PC-9 (cell line): ENCODE measurements around the gene B4GALNT3. TPM values are rescaled to one million over a fixed set of nuclear protein-coding genes. Genes with fewer than 3 reads are reported as not detected.
"Not testable (repeated sequence)": the region's sequence is repeated elsewhere in the genome, so short reads cannot be mapped to it uniquely, and the experiment has no call there.

Experiments
- BruUV-seq: library from RNA; stranded (reverse); fragments of 400-500 nt; replicated peaks from 2 replicates; lab custom pipeline; 2021; lab: Mats Ljungman, UMichigan
- CTCF ChIA-PET: fragments of 300-600 bp; sonication (Branson Sonifier 250); formaldehyde crosslinking; loops from one replicate; lab custom pipeline; 2022; ENCODE audit warnings: antibody characterized with exemption; lab: Charles Lee
- POLR2A ChIA-PET: fragments of 300-600 bp; sonication (Branson Sonifier 250); formaldehyde crosslinking; loops from one replicate; lab custom pipeline; 2022; ENCODE audit warnings: antibody characterized with exemption; ENCODE audit not compliant: unreplicated experiment; lab: Charles Lee
- DNase-seq, 2 experiments: peaks; one replicate each; pipeline versions ENCODE4 v3.0.0 to v3.0.0-alpha.2; 2015 to 2022; ENCODE audit warnings: mixed read lengths in 1 of 2
- H2AFZ ChIP-seq: fragments of 200-600 bp; sonication (generic); 2 replicates; pipeline ENCODE4 v1.8.1; 2017; ENCODE audit warnings: antibody characterized with exemption
- H3F3A ChIP-seq: fragments of 200-600 bp; sonication (generic); 2 replicates; pipeline ENCODE4 v1.8.1; 2017; ENCODE audit warnings: antibody characterized with exemption, mild to moderate bottlenecking, low read depth; ENCODE audit not compliant: insufficient read depth
- H3K27ac ChIP-seq: fragments of 200-600 bp; sonication (generic); 2 replicates; pipeline ENCODE4 v1.6.1; 2016; ENCODE audit warnings: mixed run types
- H3K27me3 ChIP-seq: fragments of 200-600 bp; sonication (generic); 2 replicates; pipeline ENCODE4 v1.6.1; 2016; ENCODE audit warnings: low read depth, mixed run types; ENCODE audit not compliant: insufficient read depth
- H3K36me3 ChIP-seq: fragments of 200-600 bp; sonication (generic); 2 replicates; pipeline ENCODE4 v1.6.1; 2016; ENCODE audit warnings: low read depth, mixed run types
- H3K4me1 ChIP-seq: fragments of 200-600 bp; sonication (generic); replicated peaks from 2 replicates; pipeline ENCODE4 v1.6.1; 2016; ENCODE audit warnings: mixed run types; ENCODE audit not compliant: insufficient read depth
- H3K4me2 ChIP-seq: fragments of 200-600 bp; sonication (generic); 2 replicates; pipeline ENCODE4 v1.6.1; 2017; ENCODE audit warnings: mixed run types
- H3K4me3 ChIP-seq: fragments of 200-600 bp; sonication (generic); 2 replicates; pipeline ENCODE4 v1.6.1; 2016; ENCODE audit warnings: mixed run types
- H3K79me2 ChIP-seq: fragments of 200-600 bp; sonication (generic); 2 replicates; pipeline ENCODE4 v1.6.1; 2017; ENCODE audit warnings: low read depth, mixed run types
- H3K9me2 ChIP-seq: fragments of 200-600 bp; sonication (generic); 2 replicates; pipeline ENCODE4 v1.8.1; 2017; ENCODE audit warnings: mild to moderate bottlenecking; ENCODE audit not compliant: insufficient read depth
- H3K9me3 ChIP-seq: fragments of 200-600 bp; sonication (generic); 2 replicates; pipeline ENCODE4 v1.8.1; 2016; ENCODE audit warnings: low read depth; ENCODE audit not compliant: insufficient read depth
- H4K20me1 ChIP-seq: fragments of 200-600 bp; sonication (generic); 2 replicates; pipeline ENCODE4 v1.8.1; 2017; ENCODE audit not compliant: insufficient read depth
- CTCF ChIP-seq: fragments of 200-600 bp; sonication (generic); conservative IDR thresholded peaks from 2 replicates; pipeline ENCODE4 v1.6.1; 2017; ENCODE audit warnings: mixed run types, antibody characterized with exemption, mild to moderate bottlenecking, moderate library complexity
- EZH2 ChIP-seq: fragments of 200-600 bp; sonication (generic); IDR thresholded peaks from 2 replicates; pipeline ENCODE4 v1.8.0; 2017; ENCODE audit warnings: antibody characterized with exemption, low read depth
- intact Hi-C: fragments of 100-400 bp; cut with micrococcal nuclease; formaldehyde crosslinking; loops from one replicate; pipeline ENCODE4 v1.10.0; 2022; ENCODE audit not compliant: unreplicated experiment
- total RNA-seq: library from RNA; stranded (reverse); gene quantifications from 2 replicates; pipeline ENCODE4 v1.2.3, GENCODE V29; 2021

The B4GALNT3 gene
- total RNA-seq, 1 experiment from 2014 or later, result 8.0 TPM

- Histone ChIP-seq H3K4me3 (no peak overlapping the region), H3F3A (peaks cover 27% of the 10 kb centered on the region), H4K20me1 (no peaks in the 10 kb centered on the region), H3K27me3 (no peaks in the 10 kb centered on the region), H2AFZ (no peak overlapping the region), H3K4me2 (no peak overlapping the region), H3K9me3 (no peaks in the 10 kb centered on the region), H3K4me1 (peaks cover 27% of the 10 kb centered on the region), H3K9me2 (no peaks in the 10 kb centered on the region), H3K27ac (no peak overlapping the region), H3K36me3 (no peaks in the 10 kb centered on the region), H3K79me2 (no peaks in the 10 kb centered on the region)
- BruUV-seq, result no TSS peak
- TF ChIP-seq CTCF (no peak), EZH2 (no peak)
- ChIA-PET CTCF (interaction anchor here (1.1 to 1.5 kb wide), 3 partner anchors 133 to 518 kb away, joined by 4 to 12 read pairs (median 5); no protein-coding TSS in a partner anchor), POLR2A (no interaction called here)
- DNase-seq, result no peak
- intact Hi-C loops, result no loop called here
These were observed 115.4 kb downstream of the B4GALNT3 start for GRCh38 chr12:575129-575502.

GRCh38 chr12:575948-576614 is 116.3 kb downstream of the B4GALNT3 start:
- no peaks in the 10 kb centered on the region for H4K20me1 ChIP-seq
- H3K4me1 ChIP-seq, result peaks cover 22% of the 10 kb centered on the region
- no peaks in the 10 kb centered on the region for H3K36me3 ChIP-seq
- TF ChIP-seq EZH2, result no peak
- TF ChIP-seq CTCF, result peak; percentile 99
- H3K4me3 ChIP-seq, result peak overlapping the region; percentile 33; the same call in 1 of the 2 replicates
- intact Hi-C loops, result loop anchor here (1.0 kb wide), 3 partner anchors 175 to 1007 kb away; no protein-coding TSS in a partner anchor
- peaks cover 21% of the 10 kb centered on the region for H3F3A ChIP-seq
- ChIA-PET CTCF (interaction anchor here (0.6 to 1.5 kb wide), 5 partner anchors 134 to 517 kb away, joined by 4 to 12 read pairs (median 5); no protein-coding TSS in a partner anchor), POLR2A (interaction anchor here (0.5 kb wide), 2 partner anchors 174 to 1760 kb away, joined by 3 to 4 read pairs; no protein-coding TSS in a partner anchor)
- H3K27me3 ChIP-seq, result no peaks in the 10 kb centered on the region
- peak overlapping the region; percentile 80 for H2AFZ ChIP-seq
- no peaks in the 10 kb centered on the region for H3K79me2 ChIP-seq
- no peaks in the 10 kb centered on the region for H3K9me3 ChIP-seq
- H3K27ac ChIP-seq, result no peak overlapping the region
- no TSS peak for BruUV-seq
- H3K4me2 ChIP-seq, result peak overlapping the region; percentile 73
- peak; percentile 48 to 84 for DNase-seq
- H3K9me2 ChIP-seq, result no peaks in the 10 kb centered on the region

- ChIA-PET POLR2A (interaction anchor here (0.5 to 0.6 kb wide), 2 partner anchors 115 to 1760 kb away, joined by 4 to 5 read pairs; no protein-coding TSS in a partner anchor), CTCF (interaction anchor here (0.7 to 1.5 kb wide), 4 partner anchors 174 to 516 kb away, joined by 3 to 12 read pairs (median 6); no protein-coding TSS in a partner anchor)
- Histone ChIP-seq H3K9me2 (no peaks in the 10 kb centered on the region), H3K27ac (no peak overlapping the region), H3K9me3 (no peaks in the 10 kb centered on the region), H3F3A (peaks cover 15% of the 10 kb centered on the region), H2AFZ (peak overlapping the region; percentile 80), H3K79me2 (no peaks in the 10 kb centered on the region), H3K4me3 (no peak overlapping the region; the same call in 1 of the 2 replicates), H3K36me3 (no peaks in the 10 kb centered on the region), H4K20me1 (no peaks in the 10 kb centered on the region), H3K4me1 (peaks cover 16% of the 10 kb centered on the region), H3K4me2 (peak overlapping the region; percentile 73), H3K27me3 (no peaks in the 10 kb centered on the region)
- no peak for DNase-seq
- no TSS peak for BruUV-seq
- TF ChIP-seq CTCF (no peak), EZH2 (no peak)
- intact Hi-C loops, result loop anchor here (1.0 kb wide), 3 partner anchors 175 to 1007 kb away; no protein-coding TSS in a partner anchor
These were observed 116.9 kb downstream of the B4GALNT3 start for GRCh38 chr12:576615-577110.

GRCh38 chr12:577994-578747 is 118.4 kb downstream of the B4GALNT3 start:
- H2AFZ ChIP-seq, H3K79me2 ChIP-seq, H3K9me2 ChIP-seq, H3K4me1 ChIP-seq, H3K9me3 ChIP-seq, DNase-seq, intact Hi-C loops, H3K27ac ChIP-seq, H3K4me3 ChIP-seq, H3K4me2 ChIP-seq, BruUV-seq, POLR2A ChIA-PET, H3F3A ChIP-seq, H3K36me3 ChIP-seq, H4K20me1 ChIP-seq, H3K27me3 ChIP-seq: not testable (repeated sequence)
- CTCF ChIA-PET, result interaction anchor here (1.0 to 1.2 kb wide), 3 partner anchors 56 to 174 kb away, joined by 5 read pairs; partner anchors contain the start of gene WNK1
